ENCODE data around the gene OCRL.

Gene OCRL

GRCh38 chrX:129572422-129572821, 32.4 kb downstream of the OCRL start:
- no peak for TF ChIP-seq FOXP2 (optimal IDR thresholded peaks at IDR 0.05; ENCODE audit: borderline replicate concordance, extremely low read depth, extremely low read length, insufficient read depth)
- TF ChIP-seq SIN3A (IDR thresholded peaks at IDR 0.05; ENCODE audit: borderline replicate concordance, insufficient read depth, low read length): no peak
- TF ChIP-seq REST (IDR thresholded peaks at IDR 0.05; ENCODE audit: insufficient read depth in 1 of 2, low read depth in 2 of 2, low read length in 2 of 2): no peak

- TF ChIP-seq TAF1 (IDR thresholded peaks at IDR 0.05; ENCODE audit: borderline replicate concordance, insufficient read depth, low read length): no peak
- no peak for TF ChIP-seq FOXP2 (optimal IDR thresholded peaks at IDR 0.05; ENCODE audit: borderline replicate concordance, extremely low read depth, extremely low read length, insufficient read depth)
- TF ChIP-seq SIN3A (IDR thresholded peaks at IDR 0.05; ENCODE audit: borderline replicate concordance, insufficient read depth, low read length): no peak
- TF ChIP-seq POLR2AphosphoS5 (IDR thresholded peaks at IDR 0.05; ENCODE audit: low read depth, low read length): no peak
- TF ChIP-seq REST (IDR thresholded peaks at IDR 0.05; ENCODE audit: insufficient read depth in 1 of 2, low read depth in 2 of 2, low read length in 2 of 2): no peak
Observed at GRCh38 chrX:129574214-129574613, 34.2 kb downstream of the OCRL start.

DNA sequence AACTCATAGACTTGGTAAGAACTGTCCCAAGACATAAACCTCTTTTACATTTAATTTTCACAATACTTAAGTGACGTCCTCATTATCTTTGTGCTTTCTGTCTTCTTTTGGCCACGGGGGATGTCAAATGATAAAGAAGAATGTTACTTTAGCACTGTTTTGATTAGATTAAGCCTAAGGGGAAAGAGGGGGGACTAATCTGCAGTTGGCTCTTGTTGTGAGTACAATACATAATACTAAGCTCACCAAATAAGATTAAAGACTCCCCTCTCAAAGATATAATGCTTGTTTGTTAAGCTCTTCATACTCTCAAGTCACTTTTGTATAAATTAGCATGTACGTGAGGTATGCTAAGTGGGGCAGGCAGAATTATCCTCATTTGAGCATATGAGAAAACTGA, 36.5 kb downstream of the OCRL start:
- TF ChIP-seq POLR2AphosphoS5 (IDR thresholded peaks at IDR 0.05; ENCODE audit: low read depth, low read length) (no peak), FOXP2 (optimal IDR thresholded peaks at IDR 0.05; ENCODE audit: borderline replicate concordance, extremely low read depth, extremely low read length, insufficient read depth) (no peak), SIN3A (IDR thresholded peaks at IDR 0.05; ENCODE audit: borderline replicate concordance, insufficient read depth, low read length) (no peak), TAF1 (IDR thresholded peaks at IDR 0.05; ENCODE audit: borderline replicate concordance, insufficient read depth, low read length) (no peak)

DNA sequence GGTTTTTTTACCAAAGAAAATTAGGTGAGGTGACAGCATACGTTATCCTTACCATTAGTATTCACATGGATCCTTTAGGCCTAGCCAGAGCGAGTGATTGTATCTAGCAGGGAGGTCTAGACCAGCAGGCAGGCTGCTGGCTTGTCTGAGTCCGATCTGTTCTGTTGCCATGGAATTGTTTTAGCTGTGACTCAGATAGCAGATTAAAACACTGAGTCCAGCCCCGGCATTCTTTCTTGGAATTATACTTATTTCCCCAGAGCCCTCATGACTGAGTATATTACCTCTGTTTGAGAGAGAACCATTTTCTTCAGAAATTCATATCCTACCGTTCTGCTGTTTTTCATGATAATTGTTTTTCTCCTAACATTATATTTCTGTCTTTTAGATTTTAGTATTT, 37.4 kb downstream of the OCRL start:
- TF ChIP-seq TAF1 (IDR thresholded peaks at IDR 0.05; ENCODE audit: borderline replicate concordance, insufficient read depth, low read length): no peak
- no peak for TF ChIP-seq POLR2AphosphoS5 (IDR thresholded peaks at IDR 0.05; ENCODE audit: low read depth, low read length)
- no peak for TF ChIP-seq SIN3A (IDR thresholded peaks at IDR 0.05; ENCODE audit: borderline replicate concordance, insufficient read depth, low read length)
- TF ChIP-seq FOXP2 (optimal IDR thresholded peaks at IDR 0.05; ENCODE audit: borderline replicate concordance, extremely low read depth, extremely low read length, insufficient read depth): no peak
- no peak for TF ChIP-seq REST (IDR thresholded peaks at IDR 0.05; ENCODE audit: insufficient read depth in 1 of 2, low read depth in 2 of 2, low read length in 2 of 2)

- TF ChIP-seq POLR2AphosphoS5 (IDR thresholded peaks at IDR 0.05; ENCODE audit: low read depth, low read length) (no peak), FOXP2 (optimal IDR thresholded peaks at IDR 0.05; ENCODE audit: borderline replicate concordance, extremely low read depth, extremely low read length, insufficient read depth) (no peak), TAF1 (IDR thresholded peaks at IDR 0.05; ENCODE audit: borderline replicate concordance, insufficient read depth, low read length) (no peak), SIN3A (IDR thresholded peaks at IDR 0.05; ENCODE audit: borderline replicate concordance, insufficient read depth, low read length) (no peak), REST (IDR thresholded peaks at IDR 0.05; ENCODE audit: insufficient read depth in 1 of 2, low read depth in 2 of 2, low read length in 2 of 2) (no peak)
Observed at GRCh38 chrX:129577877-129578276, 37.8 kb downstream of the OCRL start.
